ENCODE measurements around the gene PLA2G1B. TPM values are rescaled to one million over a fixed set of nuclear protein-coding genes. Genes with fewer than 3 reads are reported as not detected.
A peak's percentile ranks its signal among the peaks of the same experiment; 100 is the strongest.

PLA2G1B gene
- total and polyA plus RNA-seq, 2 of the 13 experiments (the other 11 are each of a cell fraction or from before 2014, with no cell fraction given) = 0.33 to 1.4 TPM

DNA sequence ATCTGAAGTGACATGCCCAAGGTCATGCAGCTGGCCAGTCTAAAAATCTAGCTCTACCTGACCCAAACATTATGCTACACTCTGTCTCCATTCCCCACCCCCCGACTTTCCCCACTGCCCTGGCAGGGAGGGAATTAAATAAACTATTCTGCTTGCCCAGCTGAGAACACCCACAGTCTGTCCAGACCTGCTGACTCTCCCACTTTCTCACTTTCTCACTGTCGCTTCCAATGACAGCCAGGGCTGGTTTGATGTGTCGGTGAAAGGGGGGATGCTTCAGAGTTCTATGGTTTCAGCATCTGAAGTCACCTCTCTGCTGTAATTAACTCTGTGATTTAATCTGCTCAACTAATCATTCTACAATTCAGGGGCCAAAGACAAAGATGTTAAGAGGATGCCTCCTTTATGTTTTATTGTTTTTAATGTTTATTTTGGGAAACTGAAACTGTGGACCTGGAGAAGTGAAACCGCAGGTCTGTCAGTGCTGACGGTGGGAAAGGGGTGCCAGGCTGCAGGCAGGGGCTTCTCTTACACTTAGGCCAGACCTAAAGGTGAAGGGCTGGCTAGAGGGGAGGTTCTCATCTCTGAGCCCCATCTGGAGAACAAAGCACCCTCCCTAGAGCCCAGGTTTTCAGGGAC lies 49.5 kb upstream of the PLA2G1B start:
- TF ChIP-seq, protein P1, sequence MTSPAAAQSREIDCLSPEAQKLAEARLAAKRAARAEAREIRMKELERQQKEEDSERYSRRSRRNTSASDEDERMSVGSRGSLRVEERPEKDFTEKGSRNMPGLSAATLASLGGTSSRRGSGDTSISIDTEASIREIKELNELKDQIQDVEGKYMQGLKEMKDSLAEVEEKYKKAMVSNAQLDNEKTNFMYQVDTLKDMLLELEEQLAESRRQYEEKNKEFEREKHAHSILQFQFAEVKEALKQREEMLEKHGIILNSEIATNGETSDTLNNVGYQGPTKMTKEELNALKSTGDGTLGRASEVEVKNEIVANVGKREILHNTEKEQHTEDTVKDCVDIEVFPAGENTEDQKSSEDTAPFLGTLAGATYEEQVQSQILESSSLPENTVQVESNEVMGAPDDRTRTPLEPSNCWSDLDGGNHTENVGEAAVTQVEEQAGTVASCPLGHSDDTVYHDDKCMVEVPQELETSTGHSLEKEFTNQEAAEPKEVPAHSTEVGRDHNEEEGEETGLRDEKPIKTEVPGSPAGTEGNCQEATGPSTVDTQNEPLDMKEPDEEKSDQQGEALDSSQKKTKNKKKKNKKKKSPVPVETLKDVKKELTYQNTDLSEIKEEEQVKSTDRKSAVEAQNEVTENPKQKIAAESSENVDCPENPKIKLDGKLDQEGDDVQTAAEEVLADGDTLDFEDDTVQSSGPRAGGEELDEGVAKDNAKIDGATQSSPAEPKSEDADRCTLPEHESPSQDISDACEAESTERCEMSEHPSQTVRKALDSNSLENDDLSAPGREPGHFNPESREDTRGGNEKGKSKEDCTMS (CRISPR knock-in tag; conservative IDR thresholded peaks at IDR 0.05) = no peak
- peaks cover 53% of the 10 kb centered on the region for H3K4me1 ChIP-seq (ENCODE audit: insufficient read depth, low read length)
- H3K4me2 ChIP-seq (ENCODE audit: low read depth, low read length) = peak overlapping the region; percentile 41
- POLR2A ChIA-PET = interaction anchor here (1.7 kb wide), 1 partner anchor 11 kb away, joined by 4 read pairs; no protein-coding TSS in a partner anchor
- whole genome bisulfite sequencing (ENCODE audit: low lambda C conversion rate) = 4% methylated on average over 5 of the region's 5 CpGs
- ATAC-seq = no peak
- DNase-seq (ENCODE audit: low spot score) = no peak
- H3K9ac ChIP-seq (ENCODE audit: insufficient read depth, low read depth, low read length) = no peak overlapping the region
- no peaks in the 10 kb centered on the region for H3K79me2 ChIP-seq (ENCODE audit: insufficient read depth, low read length)
- CTCF ChIA-PET (ENCODE audit: low intra/inter-chr PET ratio, low total read pairs) = no interaction called here
- no peak for FAIRE-seq
- no TSS peak for BruUV-seq (replicated peaks)
- in situ Hi-C loops (cut with HindIII; ENCODE audit: extremely low pct_ligation_motif_present, low pct_unique_long_range_greater_than_20kb) (no loop called here), intact Hi-C loops (cut with micrococcal nuclease; ENCODE audit: unreplicated experiment) (no loop called here)
- H4K20me1 ChIP-seq (ENCODE audit: insufficient read depth, low read length) = no peaks in the 10 kb centered on the region
- no peaks in the 10 kb centered on the region for H3K36me3 ChIP-seq (replicated peaks in 1 of 2; ENCODE audit: control insufficient read depth in 1 of 2, insufficient read depth in 2 of 2, low read length in 2 of 2)
- no peak overlapping the region for H2AFZ ChIP-seq (ENCODE audit: low read length)
- no peak overlapping the region for H3K27ac ChIP-seq (ENCODE audit: extremely low read length, insufficient read depth, low read length)
- H3K4me3 ChIP-seq (replicated peaks in 1 of 3; ENCODE audit: insufficient read depth in 1 of 3, low read depth in 2 of 3, low read length in 3 of 3) = no peak overlapping the region
- no peaks in the 10 kb centered on the region for H3K9me3 ChIP-seq (ENCODE audit: low read length)
- H3K27me3 ChIP-seq (ENCODE audit: control insufficient read depth in 1 of 2, insufficient read depth in 2 of 2, low read length in 2 of 2) = peaks cover 0 to 27% of the 10 kb centered on the region in 2 experiments; a peak in 2 of 5 replicates

DNA sequence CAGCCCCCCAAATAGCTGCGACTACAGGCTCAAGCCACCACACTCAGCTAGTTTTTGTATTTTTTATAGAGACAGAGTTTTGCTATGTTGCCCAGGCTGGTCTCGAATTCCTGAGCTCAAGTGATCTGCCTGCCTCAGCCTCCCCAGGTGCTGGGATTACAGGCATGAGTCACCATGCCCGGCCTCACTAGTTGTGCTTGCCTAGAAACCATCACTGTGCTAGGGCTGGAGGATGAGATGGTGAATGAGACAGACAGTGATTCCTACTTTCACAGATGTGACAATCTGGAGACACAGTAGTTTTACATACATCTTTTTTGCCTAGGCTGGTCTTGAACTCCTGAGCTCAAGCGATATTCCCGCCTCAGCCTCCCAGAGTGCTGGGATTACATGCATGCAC lies 48.8 kb upstream of the PLA2G1B start:
- Histone ChIP-seq H3K4me1 (ENCODE audit: insufficient read depth, low read length) (peaks cover 47% of the 10 kb centered on the region), H3K4me3 (replicated peaks in 1 of 3; ENCODE audit: insufficient read depth in 1 of 3, low read depth in 2 of 3, low read length in 3 of 3) (no peak overlapping the region), H3K36me3 (replicated peaks in 1 of 2; ENCODE audit: control insufficient read depth in 1 of 2, insufficient read depth in 2 of 2, low read length in 2 of 2) (no peaks in the 10 kb centered on the region), H3K79me2 (ENCODE audit: insufficient read depth, low read length) (no peaks in the 10 kb centered on the region), H3K9me3 (ENCODE audit: low read length) (no peaks in the 10 kb centered on the region), H3K4me2 (ENCODE audit: low read depth, low read length) (no peak overlapping the region), H3K9ac (ENCODE audit: insufficient read depth, low read depth, low read length) (no peak overlapping the region), H3K27ac (ENCODE audit: extremely low read length, insufficient read depth, low read length) (no peak overlapping the region), H2AFZ (ENCODE audit: low read length) (no peak overlapping the region), H3K27me3 (ENCODE audit: control insufficient read depth in 1 of 2, insufficient read depth in 2 of 2, low read length in 2 of 2) (peaks cover 0 to 33% of the 10 kb centered on the region in 2 experiments; a peak in 3 of 5 replicates), H4K20me1 (ENCODE audit: insufficient read depth, low read length) (no peaks in the 10 kb centered on the region)
- intact Hi-C loops (cut with micrococcal nuclease; ENCODE audit: unreplicated experiment) (no loop called here), in situ Hi-C loops (cut with HindIII; ENCODE audit: extremely low pct_ligation_motif_present, low pct_unique_long_range_greater_than_20kb) (no loop called here)
- no peak for DNase-seq (ENCODE audit: low spot score)
- BruUV-seq (replicated peaks) = no TSS peak
- POLR2A ChIA-PET = interaction anchor here (1.7 kb wide), 1 partner anchor 11 kb away, joined by 4 read pairs; no protein-coding TSS in a partner anchor
- CTCF ChIA-PET (ENCODE audit: low intra/inter-chr PET ratio, low total read pairs) = no interaction called here
- peak; percentile 42; the same call in 1 of the 2 replicates for TF ChIP-seq FOSL2 (CRISPR knock-in tag; IDR thresholded peaks at IDR 0.05)
- TF ChIP-seq ZNF713 (CRISPR knock-in tag; IDR thresholded peaks at IDR 0.05) = no peak
- ATAC-seq = no peak
- WGBS (ENCODE audit: low lambda C conversion rate) = 52% methylated on average over 5 of the region's 5 CpGs
- FAIRE-seq = no peak
